Ecto neural progenitor cell (in vitro differentiated cells): ENCODE data around the gene HIP1.
A peak's percentile ranks its signal among the peaks of the same experiment; 100 is the strongest.
"Not testable (repeated sequence)": the region's sequence is repeated elsewhere in the genome, so short reads cannot be mapped to it uniquely, and the experiment has no call there.

ENCODE experiments used
- DNase-seq: peaks from one replicate; pipeline ENCODE4 v3.0.0-alpha.2; 2018; ENCODE audit warnings: low spot score

The HIP1 gene

GRCh38 chr7:75609416-75609815, 129.3 kb downstream of the HIP1 start:
- not testable (repeated sequence) for DNase-seq

- no peak for DNase-seq
Observed at GRCh38 chr7:75608451-75609122, 130.2 kb downstream of the HIP1 start.

GRCh38 chr7:75604408-75604807, 134.3 kb downstream of the HIP1 start:
- DNase-seq: no peak

- not testable (repeated sequence) for DNase-seq
Observed at GRCh38 chr7:75602831-75603230, 135.9 kb downstream of the HIP1 start.

GRCh38 chr7:75601539-75601938, 137.2 kb downstream of the HIP1 start:
- no peak for DNase-seq

- DNase-seq: not testable (repeated sequence)
Observed at GRCh38 chr7:75600748-75601147, 138.0 kb downstream of the HIP1 start.

GRCh38 chr7:75599244-75599781, 139.4 kb downstream of the HIP1 start:
- peak; percentile 64 for DNase-seq

- no peak for DNase-seq
Observed at GRCh38 chr7:75596727-75597614, 141.8 kb downstream of the HIP1 start.

- no peak for DNase-seq
Observed at GRCh38 chr7:75595766-75596165, 143.0 kb downstream of the HIP1 start.

GRCh38 chr7:75593500-75594184, 145.1 kb downstream of the HIP1 start:
- not testable (repeated sequence) for DNase-seq

- DNase-seq: no peak
Observed at GRCh38 chr7:75591467-75592255, 147.1 kb downstream of the HIP1 start.

GRCh38 chr7:75590373-75591005, 148.3 kb downstream of the HIP1 start:
- DNase-seq: no peak

- no peak for DNase-seq
Observed at GRCh38 chr7:75584354-75584753, 154.4 kb downstream of the HIP1 start.

- DNase-seq: no peak
Observed at GRCh38 chr7:75583255-75583654, 155.5 kb downstream of the HIP1 start.

- DNase-seq: no peak
Observed at GRCh38 chr7:75579899-75580298, 158.8 kb downstream of the HIP1 start.

GRCh38 chr7:75578081-75578480, 160.7 kb downstream of the HIP1 start:
- no peak for DNase-seq

GRCh38 chr7:75575488-75576121, 163.1 kb downstream of the HIP1 start:
- DNase-seq: no peak

- DNase-seq: no peak
Observed at GRCh38 chr7:75573477-75574019, 165.2 kb downstream of the HIP1 start.

- DNase-seq: no peak
Observed at GRCh38 chr7:75572814-75573213, 165.9 kb downstream of the HIP1 start.

GRCh38 chr7:75572396-75572795, 166.3 kb downstream of the HIP1 start:
- DNase-seq: no peak
